Uterus (tissue), 4 donors: Measurements from ENCODE around the gene CERS6. TPM values are rescaled to one million over a fixed set of nuclear protein-coding genes. Genes with fewer than 3 reads are reported as not detected.

Source experiments
- DNase-seq, 2 donors: peaks; one replicate each; pipeline ENCODE4 v3.0.0-alpha.2; 2019 to 2020
- H3K27ac ChIP-seq, 2 donors: fragments of 200-600 bp; sonication (generic); 1 replicate in 1 of 2; 2 replicates in 1 of 2; pipeline ENCODE4 v1.5.1; 2016 to 2018
- H3K27me3 ChIP-seq, 2 donors: fragments of 200-600 bp; sonication (generic); one replicate each; pipeline ENCODE4 v1.5.1; 2018 to 2019; ENCODE audit warnings: control low read depth in 1 of 2
- H3K36me3 ChIP-seq, 2 donors: fragments of 200-600 bp; sonication (generic); one replicate each; pipeline ENCODE4 v1.5.1; 2019; ENCODE audit warnings: control low read depth in 1 of 2
- H3K4me1 ChIP-seq, 2 donors: fragments of 200-600 bp; sonication (generic); one replicate each; pipeline ENCODE4 v1.5.1; 2018 to 2019; ENCODE audit warnings: control low read depth in 1 of 2
- H3K4me3 ChIP-seq, 2 donors: fragments of 200-600 bp; sonication (generic); 1 replicate in 1 of 2; 2 replicates in 1 of 2; pipeline ENCODE4 v1.5.1; 2018 to 2019; ENCODE audit warnings: mild to moderate bottlenecking in 1 of 2
- H3K9me3 ChIP-seq, 2 donors: fragments of 200-600 bp; sonication (generic); one replicate each; pipeline ENCODE4 v1.5.1; 2019; ENCODE audit warnings: control low read depth in 1 of 2
- POLR2A ChIP-seq, 2 donors: fragments of 450-650 bp; IDR thresholded peaks; one replicate each; pipeline ENCODE4 v1.6.1; 2016; ENCODE audit warnings: antibody characterized with exemption in 2 of 2, mild to moderate bottlenecking in 1 of 2, moderate library complexity in 1 of 2
- intact Hi-C: fragments of 100-400 bp; cut with DNase I; formaldehyde crosslinking; loops from one replicate; pipeline ENCODE4 v1.15.1; 2023; ENCODE audit warnings: low total_unique reads
- total RNA-seq, 4 donors: library from RNA; depleted of rRNA in 3 of 4; stranded (reverse); fragments of >200 nt in 3 of 4; gene quantifications; one replicate each; pipeline versions ENCODE4 v1.1.0 to v1.2.4, GENCODE V29; 2014 to 2023
- TF ChIP-seq, protein P1 (sequence below), 4 experiments: fragments of 200-600 bp in 2 of 4; fragments of 450-650 bp in 2 of 4; sonication (generic) in 2 of 4; IDR thresholded peaks; one replicate each; pipeline ENCODE4 v1.5.1; 2016 to 2019; ENCODE audit warnings: antibody characterized with exemption in 4 of 4, mild to moderate bottlenecking in 2 of 4, moderate library complexity in 1 of 4
- donor health status: DM: yes; HTN: yes; CAD: no.

Gene CERS6
- total RNA-seq, 4 donors from 2014 or later, result 20.0 to 47.2 (median 26.6) TPM

DNA sequence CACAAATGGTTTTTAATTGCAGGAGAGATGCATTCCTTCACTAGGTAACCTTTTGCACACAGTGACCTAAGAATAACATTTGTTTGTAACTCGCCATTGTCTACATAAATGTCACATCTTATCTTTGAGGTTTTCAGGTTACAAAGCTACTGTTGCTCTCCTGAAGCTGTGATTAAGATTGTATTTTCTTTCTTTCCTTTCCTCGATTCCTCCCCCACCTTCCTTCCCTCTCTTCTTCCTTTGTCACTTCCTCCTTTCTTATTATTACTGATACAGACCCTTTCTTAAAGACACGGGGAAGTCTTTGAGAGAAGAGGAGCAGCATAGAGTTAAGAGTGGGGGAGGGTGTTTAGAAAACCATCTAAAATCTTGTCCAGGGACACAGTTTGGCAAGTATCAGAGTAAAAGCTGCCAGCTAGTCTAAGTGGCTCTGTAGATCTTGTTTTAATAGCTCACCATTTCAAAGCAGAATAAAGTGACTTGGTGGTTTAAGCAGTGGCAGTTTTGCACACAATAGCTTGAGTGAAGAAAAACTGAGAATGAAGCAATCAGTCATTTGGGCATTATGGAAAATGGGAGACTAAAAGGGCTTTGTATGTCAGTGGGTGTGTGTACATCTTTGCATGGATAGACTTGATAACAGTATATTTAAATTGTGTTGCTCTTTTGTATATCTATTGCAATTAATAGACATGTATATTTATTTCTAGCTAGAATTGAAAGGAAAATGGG is 10.9 kb downstream of the CERS6 start:
- no peaks in the 10 kb centered on the region for H3K4me1 ChIP-seq
- TF ChIP-seq, protein P1, sequence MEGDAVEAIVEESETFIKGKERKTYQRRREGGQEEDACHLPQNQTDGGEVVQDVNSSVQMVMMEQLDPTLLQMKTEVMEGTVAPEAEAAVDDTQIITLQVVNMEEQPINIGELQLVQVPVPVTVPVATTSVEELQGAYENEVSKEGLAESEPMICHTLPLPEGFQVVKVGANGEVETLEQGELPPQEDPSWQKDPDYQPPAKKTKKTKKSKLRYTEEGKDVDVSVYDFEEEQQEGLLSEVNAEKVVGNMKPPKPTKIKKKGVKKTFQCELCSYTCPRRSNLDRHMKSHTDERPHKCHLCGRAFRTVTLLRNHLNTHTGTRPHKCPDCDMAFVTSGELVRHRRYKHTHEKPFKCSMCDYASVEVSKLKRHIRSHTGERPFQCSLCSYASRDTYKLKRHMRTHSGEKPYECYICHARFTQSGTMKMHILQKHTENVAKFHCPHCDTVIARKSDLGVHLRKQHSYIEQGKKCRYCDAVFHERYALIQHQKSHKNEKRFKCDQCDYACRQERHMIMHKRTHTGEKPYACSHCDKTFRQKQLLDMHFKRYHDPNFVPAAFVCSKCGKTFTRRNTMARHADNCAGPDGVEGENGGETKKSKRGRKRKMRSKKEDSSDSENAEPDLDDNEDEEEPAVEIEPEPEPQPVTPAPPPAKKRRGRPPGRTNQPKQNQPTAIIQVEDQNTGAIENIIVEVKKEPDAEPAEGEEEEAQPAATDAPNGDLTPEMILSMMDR (IDR thresholded peaks at IDR 0.05), result no peak
- TF ChIP-seq POLR2A (IDR thresholded peaks at IDR 0.05), result no peak
- DNase-seq, result no peak
- H3K27me3 ChIP-seq, result no peaks in the 10 kb centered on the region
- intact Hi-C loops, result no loop called here
- H3K9me3 ChIP-seq, result no peaks in the 10 kb centered on the region
- H3K36me3 ChIP-seq, result no peaks in the 10 kb centered on the region
- H3K4me3 ChIP-seq, result no peak overlapping the region
- H3K27ac ChIP-seq, result peak overlapping the region; percentile 36 to 64

DNA sequence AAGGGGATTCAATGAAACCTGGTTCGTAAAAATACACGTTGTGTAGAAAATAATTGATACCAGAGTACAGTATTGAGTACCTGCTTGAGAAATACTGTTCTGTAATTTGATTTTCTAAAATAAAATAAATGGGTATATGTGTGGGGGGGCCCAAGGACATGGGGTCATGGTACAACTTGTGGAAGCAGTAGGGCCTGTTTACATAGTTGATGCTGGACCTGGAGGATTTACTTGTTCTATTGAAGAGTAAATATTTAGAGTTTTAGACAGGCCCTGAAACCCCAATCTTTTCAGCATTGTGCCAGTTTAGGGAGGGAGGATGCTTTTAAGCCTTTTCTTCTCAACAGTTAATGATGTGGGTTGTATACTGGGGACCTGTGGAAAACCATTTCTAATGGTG is 11.7 kb downstream of the CERS6 start:
- TF ChIP-seq POLR2A (IDR thresholded peaks at IDR 0.05), result no peak
- TF ChIP-seq, protein P1 (IDR thresholded peaks at IDR 0.05), result no peak
- Histone ChIP-seq H3K4me3 (no peak overlapping the region), H3K4me1 (no peaks in the 10 kb centered on the region), H3K9me3 (no peaks in the 10 kb centered on the region), H3K27me3 (no peaks in the 10 kb centered on the region), H3K36me3 (no peaks in the 10 kb centered on the region), H3K27ac (peak overlapping the region in 1 of 2 donors; percentile 17)
- intact Hi-C loops, result no loop called here
- DNase-seq, result no peak

DNA sequence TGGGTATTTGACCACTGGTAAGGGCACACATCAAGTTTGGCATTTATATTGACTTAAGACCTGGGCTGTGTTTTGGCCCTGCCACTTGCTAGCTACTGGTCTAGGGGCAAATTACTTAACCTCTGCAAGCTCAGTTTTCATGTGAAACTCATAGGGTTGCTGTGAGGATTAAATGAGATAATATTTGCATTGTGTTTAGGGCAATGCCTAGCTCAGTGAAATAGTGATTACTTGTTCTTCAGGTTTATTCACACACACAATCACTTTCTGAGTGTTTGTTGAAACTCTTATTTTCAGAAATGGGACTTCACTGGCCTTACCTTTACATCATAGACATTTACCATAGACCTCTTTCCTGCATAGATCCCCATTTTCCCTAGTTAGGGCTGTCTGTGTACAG is 12.3 kb downstream of the CERS6 start:
- Histone ChIP-seq H3K27me3 (no peaks in the 10 kb centered on the region), H3K4me1 (no peaks in the 10 kb centered on the region), H3K36me3 (no peaks in the 10 kb centered on the region), H3K9me3 (no peaks in the 10 kb centered on the region), H3K27ac (no peak overlapping the region), H3K4me3 (no peak overlapping the region)
- intact Hi-C loops, result no loop called here
- TF ChIP-seq POLR2A (IDR thresholded peaks at IDR 0.05), result no peak
- TF ChIP-seq, protein P1 (IDR thresholded peaks at IDR 0.05), result no peak
- no peak for DNase-seq

DNA sequence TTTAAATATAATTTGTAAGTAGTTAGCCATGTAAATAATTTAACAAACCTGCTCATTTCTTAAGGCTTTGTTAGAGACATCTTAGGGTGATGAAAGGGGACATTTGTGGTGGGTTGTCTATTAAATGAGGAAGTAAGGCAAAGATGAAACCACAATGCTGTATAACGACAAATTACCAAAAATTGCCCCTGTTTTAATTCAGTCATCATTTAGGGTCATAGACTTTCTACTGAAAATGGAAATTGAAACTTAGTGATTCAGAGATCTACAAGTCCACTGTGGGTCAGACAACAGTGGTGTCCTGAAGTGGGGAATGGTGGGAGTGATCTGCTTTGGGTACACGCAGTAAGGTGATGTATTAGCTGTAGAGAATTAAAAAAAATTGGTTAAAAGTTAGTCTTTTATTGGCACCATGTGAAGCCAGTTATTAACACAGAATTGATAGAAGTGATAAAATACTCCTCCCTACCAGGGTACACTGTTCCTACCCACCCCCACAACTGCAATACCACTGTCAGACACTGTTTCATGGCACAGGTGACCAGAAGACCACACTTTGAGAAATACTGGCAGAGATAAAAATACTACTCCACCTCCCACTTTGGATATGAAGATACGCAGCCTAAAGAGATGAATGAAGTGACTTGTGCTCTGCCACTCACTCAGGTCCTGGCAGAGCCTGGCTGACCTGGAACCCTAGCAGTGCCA is 13.4 kb downstream of the CERS6 start:
- Histone ChIP-seq H3K36me3 (no peaks in the 10 kb centered on the region), H3K4me3 (no peak overlapping the region), H3K27ac (peak overlapping the region; percentile 79 to 81), H3K9me3 (no peaks in the 10 kb centered on the region), H3K4me1 (no peaks in the 10 kb centered on the region), H3K27me3 (no peaks in the 10 kb centered on the region)
- TF ChIP-seq, protein P1 (IDR thresholded peaks at IDR 0.05), result no peak
- TF ChIP-seq POLR2A (IDR thresholded peaks at IDR 0.05), result no peak
- no peak for DNase-seq
- intact Hi-C loops, result no loop called here
